ENCODE results near the gene SLC25A51. TPM values are rescaled to one million over a fixed set of nuclear protein-coding genes. Genes with fewer than 3 reads are reported as not detected.

SLC25A51 gene
- total RNA-seq, 1 experiment from 2014 or later: 40.8 TPM

GRCh38 chr9:37908283-37908682 lies 4.4 kb upstream of the SLC25A51 start:
- no peak for TF ChIP-seq CTCF (conservative IDR thresholded peaks at IDR 0.05; ENCODE audit: low read depth, low read length)
- no peak for TF ChIP-seq EZH2 (IDR thresholded peaks at IDR 0.05; ENCODE audit: borderline replicate concordance, low read depth, low read length, poor library complexity, severe bottlenecking)
- BruUV-seq (replicated peaks): no TSS peak
- H3K4me1 ChIP-seq (ENCODE audit: insufficient read depth, low read length, poor library complexity, severe bottlenecking): no peaks in the 10 kb centered on the region
- POLR2A ChIA-PET (ENCODE audit: low non-redundant PET): no interaction called here
- no peaks in the 10 kb centered on the region for H3K36me3 ChIP-seq (ENCODE audit: insufficient read depth, low read length, poor library complexity, severe bottlenecking)
- intact Hi-C loops (cut with micrococcal nuclease; ENCODE audit: unreplicated experiment): loop anchor here (10.0 kb wide), 2 partner anchors 63 to 313 kb away; partner anchors contain the start of gene TOMM5
- H3K4me3 ChIP-seq (ENCODE audit: low read depth, low read length, poor library complexity, severe bottlenecking): no peak overlapping the region
- no peaks in the 10 kb centered on the region for H3K27me3 ChIP-seq (replicated peaks; ENCODE audit: insufficient read depth, low read depth, low read length, poor library complexity)
- DNase-seq (ENCODE audit: low spot score): no peak
- H3K9me3 ChIP-seq (ENCODE audit: low read depth, low read length, poor library complexity, severe bottlenecking): no peaks in the 10 kb centered on the region
- CTCF ChIA-PET: no interaction called here
- H3K27ac ChIP-seq (ENCODE audit: low read depth, low read length, poor library complexity, severe bottlenecking): no peak overlapping the region

- ChIA-PET CTCF (no interaction called here), POLR2A (ENCODE audit: low non-redundant PET) (interaction anchor here (0.6 kb wide), 1 partner anchor 581 kb away, joined by 3 read pairs; no protein-coding TSS in a partner anchor)
- intact Hi-C loops (cut with micrococcal nuclease; ENCODE audit: unreplicated experiment): loop anchor here (10.0 kb wide), 2 partner anchors 62 to 312 kb away; partner anchors contain the start of gene TOMM5
- no TSS peak for BruUV-seq (replicated peaks)
- Histone ChIP-seq H3K27ac (ENCODE audit: low read depth, low read length, poor library complexity, severe bottlenecking) (no peak overlapping the region), H3K36me3 (ENCODE audit: insufficient read depth, low read length, poor library complexity, severe bottlenecking) (no peaks in the 10 kb centered on the region), H3K9me3 (ENCODE audit: low read depth, low read length, poor library complexity, severe bottlenecking) (no peaks in the 10 kb centered on the region), H3K4me1 (ENCODE audit: insufficient read depth, low read length, poor library complexity, severe bottlenecking) (peaks cover 6% of the 10 kb centered on the region), H3K4me3 (ENCODE audit: low read depth, low read length, poor library complexity, severe bottlenecking) (no peak overlapping the region), H3K27me3 (replicated peaks; ENCODE audit: insufficient read depth, low read depth, low read length, poor library complexity) (no peaks in the 10 kb centered on the region)
- TF ChIP-seq EZH2 (IDR thresholded peaks at IDR 0.05; ENCODE audit: borderline replicate concordance, low read depth, low read length, poor library complexity, severe bottlenecking): no peak
- no peak for TF ChIP-seq CTCF (conservative IDR thresholded peaks at IDR 0.05; ENCODE audit: low read depth, low read length)
- DNase-seq (ENCODE audit: low spot score): no peak
Measured at GRCh38 chr9:37906312-37907239, 2.6 kb upstream of the SLC25A51 start.

- H3K27me3 ChIP-seq (replicated peaks; ENCODE audit: insufficient read depth, low read depth, low read length, poor library complexity): no peaks in the 10 kb centered on the region
- no peak for TF ChIP-seq EZH2 (IDR thresholded peaks at IDR 0.05; ENCODE audit: borderline replicate concordance, low read depth, low read length, poor library complexity, severe bottlenecking)
- TF ChIP-seq CTCF (conservative IDR thresholded peaks at IDR 0.05; ENCODE audit: low read depth, low read length): no peak
- ChIA-PET POLR2A (ENCODE audit: low non-redundant PET) (no interaction called here), CTCF (no interaction called here)
- H3K27ac ChIP-seq (ENCODE audit: low read depth, low read length, poor library complexity, severe bottlenecking): no peak overlapping the region
- intact Hi-C loops (cut with micrococcal nuclease; ENCODE audit: unreplicated experiment): loop anchor here (10.0 kb wide), 2 partner anchors 61 to 311 kb away; partner anchors contain the start of gene TOMM5
- peaks cover 6% of the 10 kb centered on the region for H3K4me1 ChIP-seq (ENCODE audit: insufficient read depth, low read length, poor library complexity, severe bottlenecking)
- DNase-seq (ENCODE audit: low spot score): no peak
- H3K9me3 ChIP-seq (ENCODE audit: low read depth, low read length, poor library complexity, severe bottlenecking): no peaks in the 10 kb centered on the region
- no peak overlapping the region for H3K4me3 ChIP-seq (ENCODE audit: low read depth, low read length, poor library complexity, severe bottlenecking)
- BruUV-seq (replicated peaks): no TSS peak
- no peaks in the 10 kb centered on the region for H3K36me3 ChIP-seq (ENCODE audit: insufficient read depth, low read length, poor library complexity, severe bottlenecking)
Measured at GRCh38 chr9:37905776-37906175, 1.8 kb upstream of the SLC25A51 start.

All from A673 (cell line).